Neural cell (in vitro differentiated cells): ENCODE results near the gene HLA-DQA1. TPM values are rescaled to one million over a fixed set of nuclear protein-coding genes. Genes with fewer than 3 reads are reported as not detected.
"Not testable (repeated sequence)": the region's sequence is repeated elsewhere in the genome, so short reads cannot be mapped to it uniquely, and the experiment has no call there.

Experiments
- H2AFZ ChIP-seq: fragments of 200-600, 300-800 bp; sonication (generic), shearing (Covaris generic); 2 replicates; pipeline ENCODE4 v1.6.0; 2014; ENCODE audit warnings: low read depth, mild to moderate bottlenecking, antibody characterized with exemption, low read length, moderate library complexity
- H3F3A ChIP-seq: fragments of 200-600 bp; shearing (Covaris generic); 2 replicates; pipeline ENCODE4 v1.6.1; 2016; ENCODE audit warnings: mild to moderate bottlenecking, moderate library complexity, mixed read lengths, antibody characterized with exemption, low read length; ENCODE audit not compliant: insufficient read depth, poor library complexity, severe bottlenecking
- H3K27ac ChIP-seq: fragments of 200-600, 300-800 bp; sonication (generic), shearing (Covaris generic); 2 replicates; pipeline ENCODE4 v1.5.1; 2014; ENCODE audit warnings: mild to moderate bottlenecking, low read length, moderate library complexity
- H3K27me3 ChIP-seq: fragments of 300-800, 200-600 bp; sonication (generic), shearing (Covaris generic); 2 replicates; pipeline ENCODE4 v1.6.0; 2014; ENCODE audit warnings: mild to moderate bottlenecking, low read depth, low read length, moderate library complexity; ENCODE audit not compliant: insufficient read depth
- H3K36me3 ChIP-seq: fragments of 300-800, 200-600 bp; sonication (generic), shearing (Covaris generic); 2 replicates; pipeline ENCODE4 v1.5.1; 2014; ENCODE audit warnings: mild to moderate bottlenecking, antibody characterized with exemption, low read length, moderate library complexity; ENCODE audit not compliant: insufficient read depth
- H3K4me2 ChIP-seq: fragments of 300-800, 200-600 bp; sonication (generic), shearing (Covaris generic); 2 replicates; pipeline ENCODE4 v1.6.0; 2014; ENCODE audit warnings: mild to moderate bottlenecking, low read length
- H3K4me3 ChIP-seq: fragments of 300-800, 200-600 bp; sonication (generic), shearing (Covaris generic); 2 replicates; pipeline ENCODE4 v1.5.1; 2014; ENCODE audit warnings: mild to moderate bottlenecking, low read length, moderate library complexity
- H3K79me2 ChIP-seq: fragments of 200-600 bp; shearing (Covaris generic); replicated peaks from 2 replicates; pipeline ENCODE4 v1.6.0; 2014; ENCODE audit warnings: mild to moderate bottlenecking, low read length, moderate library complexity; ENCODE audit not compliant: insufficient read depth
- H3K9ac ChIP-seq: fragments of 300-800, 200-600 bp; sonication (generic), shearing (Covaris generic); 2 replicates; pipeline ENCODE4 v1.6.1; 2016; ENCODE audit warnings: mild to moderate bottlenecking, low read length, mixed read lengths
- H3K9me2 ChIP-seq: fragments of 200-600 bp; shearing (Covaris generic); 2 replicates; pipeline ENCODE4 v1.6.1; 2016; ENCODE audit warnings: mild to moderate bottlenecking, low read length, mixed read lengths; ENCODE audit not compliant: insufficient read depth
- H3K9me3 ChIP-seq: fragments of 200-600, 300-800 bp; sonication (generic), shearing (Covaris generic); 2 replicates; pipeline ENCODE4 v1.6.1; 2016; ENCODE audit warnings: mild to moderate bottlenecking, mixed run types, low read length, moderate library complexity, mixed read lengths
- H4K20me1 ChIP-seq: fragments of 200-600 bp; shearing (Covaris generic); 2 replicates; pipeline ENCODE4 v1.6.1; 2016; ENCODE audit warnings: mild to moderate bottlenecking, mixed run types; ENCODE audit not compliant: insufficient read depth
- EP300 ChIP-seq: fragments of 450-650 bp; conservative IDR thresholded peaks from 2 replicates; pipeline ENCODE4 v1.6.1; 2014; ENCODE audit warnings: antibody characterized with exemption, mild to moderate bottlenecking, moderate library complexity; ENCODE audit not compliant: poor library complexity, severe bottlenecking
- EZH2 ChIP-seq: fragments of 200-600, 300-800 bp; shearing (Covaris generic), sonication (generic); IDR thresholded peaks from 2 replicates; pipeline ENCODE4 v1.6.1; 2014; ENCODE audit warnings: antibody characterized with exemption, low read length, borderline replicate concordance, mild to moderate bottlenecking; ENCODE audit not compliant: insufficient read depth, poor library complexity, severe bottlenecking
- MXI1 ChIP-seq: fragments of 450-650 bp; conservative IDR thresholded peaks from 2 replicates; pipeline ENCODE4 v1.6.1; 2014; ENCODE audit warnings: antibody characterized with exemption, mild to moderate bottlenecking; ENCODE audit not compliant: poor library complexity, severe bottlenecking
- POLR2AphosphoS5 ChIP-seq: IDR thresholded peaks from 2 replicates; pipeline ENCODE4 v1.6.1; 2012
- RAD21 ChIP-seq: fragments of 450-650 bp; conservative IDR thresholded peaks from 2 replicates; pipeline ENCODE4 v1.6.1; 2014; ENCODE audit warnings: antibody characterized with exemption, mild to moderate bottlenecking, moderate library complexity
- SMC3 ChIP-seq: fragments of 450-650 bp; conservative IDR thresholded peaks from 2 replicates; pipeline ENCODE4 v1.6.1; 2014; ENCODE audit warnings: antibody characterized with exemption, mild to moderate bottlenecking, moderate library complexity; ENCODE audit not compliant: poor library complexity
- TAF1 ChIP-seq: IDR thresholded peaks from 2 replicates; pipeline ENCODE4 v1.6.1; 2012; ENCODE audit warnings: low read depth
- polyA plus RNA-seq: library from polyadenylated mRNA; depleted of rRNA; stranded (reverse); fragments of >200 nt; gene quantifications from 2 replicates; pipeline ENCODE4 v1.2.3, GENCODE V29; 2014
- TF ChIP-seq, protein P1 (sequence below): fragments of 450-650 bp; IDR thresholded peaks from 2 replicates; pipeline ENCODE4 v1.5.1; 2014; ENCODE audit warnings: antibody characterized with exemption, mild to moderate bottlenecking, moderate library complexity; ENCODE audit not compliant: poor library complexity, severe bottlenecking
- TF ChIP-seq, protein P2 (sequence below): IDR thresholded peaks from 2 replicates; pipeline ENCODE4 v1.6.1; 2012; ENCODE audit warnings: borderline replicate concordance

HLA-DQA1 gene
- polyA plus RNA-seq, 1 donor from 2014 or later, result not detected

DNA sequence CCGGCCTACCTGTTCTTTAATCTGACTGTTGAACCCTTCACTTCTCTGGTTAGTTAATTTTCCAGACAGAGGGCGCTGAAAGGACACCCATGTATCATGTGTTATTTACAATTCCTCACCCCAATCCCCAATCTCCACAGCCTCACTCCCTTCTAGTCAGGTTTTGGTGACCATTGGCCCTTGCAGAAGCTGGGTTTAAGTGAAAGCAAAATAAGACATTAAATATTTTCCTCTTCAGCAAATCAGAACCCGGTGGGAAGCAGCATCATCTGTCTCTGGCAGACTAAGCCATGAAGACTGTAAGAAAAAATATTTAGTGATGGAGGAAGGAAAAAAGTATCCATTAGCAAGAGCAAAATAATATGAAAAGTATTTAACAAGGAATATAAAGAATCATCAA, 9.4 kb upstream of the HLA-DQA1 start:
- no peaks in the 10 kb centered on the region for H3K79me2 ChIP-seq
- TF ChIP-seq RAD21, result no peak
- TF ChIP-seq, protein P1, sequence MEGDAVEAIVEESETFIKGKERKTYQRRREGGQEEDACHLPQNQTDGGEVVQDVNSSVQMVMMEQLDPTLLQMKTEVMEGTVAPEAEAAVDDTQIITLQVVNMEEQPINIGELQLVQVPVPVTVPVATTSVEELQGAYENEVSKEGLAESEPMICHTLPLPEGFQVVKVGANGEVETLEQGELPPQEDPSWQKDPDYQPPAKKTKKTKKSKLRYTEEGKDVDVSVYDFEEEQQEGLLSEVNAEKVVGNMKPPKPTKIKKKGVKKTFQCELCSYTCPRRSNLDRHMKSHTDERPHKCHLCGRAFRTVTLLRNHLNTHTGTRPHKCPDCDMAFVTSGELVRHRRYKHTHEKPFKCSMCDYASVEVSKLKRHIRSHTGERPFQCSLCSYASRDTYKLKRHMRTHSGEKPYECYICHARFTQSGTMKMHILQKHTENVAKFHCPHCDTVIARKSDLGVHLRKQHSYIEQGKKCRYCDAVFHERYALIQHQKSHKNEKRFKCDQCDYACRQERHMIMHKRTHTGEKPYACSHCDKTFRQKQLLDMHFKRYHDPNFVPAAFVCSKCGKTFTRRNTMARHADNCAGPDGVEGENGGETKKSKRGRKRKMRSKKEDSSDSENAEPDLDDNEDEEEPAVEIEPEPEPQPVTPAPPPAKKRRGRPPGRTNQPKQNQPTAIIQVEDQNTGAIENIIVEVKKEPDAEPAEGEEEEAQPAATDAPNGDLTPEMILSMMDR, result no peak
- TF ChIP-seq, protein P2, sequence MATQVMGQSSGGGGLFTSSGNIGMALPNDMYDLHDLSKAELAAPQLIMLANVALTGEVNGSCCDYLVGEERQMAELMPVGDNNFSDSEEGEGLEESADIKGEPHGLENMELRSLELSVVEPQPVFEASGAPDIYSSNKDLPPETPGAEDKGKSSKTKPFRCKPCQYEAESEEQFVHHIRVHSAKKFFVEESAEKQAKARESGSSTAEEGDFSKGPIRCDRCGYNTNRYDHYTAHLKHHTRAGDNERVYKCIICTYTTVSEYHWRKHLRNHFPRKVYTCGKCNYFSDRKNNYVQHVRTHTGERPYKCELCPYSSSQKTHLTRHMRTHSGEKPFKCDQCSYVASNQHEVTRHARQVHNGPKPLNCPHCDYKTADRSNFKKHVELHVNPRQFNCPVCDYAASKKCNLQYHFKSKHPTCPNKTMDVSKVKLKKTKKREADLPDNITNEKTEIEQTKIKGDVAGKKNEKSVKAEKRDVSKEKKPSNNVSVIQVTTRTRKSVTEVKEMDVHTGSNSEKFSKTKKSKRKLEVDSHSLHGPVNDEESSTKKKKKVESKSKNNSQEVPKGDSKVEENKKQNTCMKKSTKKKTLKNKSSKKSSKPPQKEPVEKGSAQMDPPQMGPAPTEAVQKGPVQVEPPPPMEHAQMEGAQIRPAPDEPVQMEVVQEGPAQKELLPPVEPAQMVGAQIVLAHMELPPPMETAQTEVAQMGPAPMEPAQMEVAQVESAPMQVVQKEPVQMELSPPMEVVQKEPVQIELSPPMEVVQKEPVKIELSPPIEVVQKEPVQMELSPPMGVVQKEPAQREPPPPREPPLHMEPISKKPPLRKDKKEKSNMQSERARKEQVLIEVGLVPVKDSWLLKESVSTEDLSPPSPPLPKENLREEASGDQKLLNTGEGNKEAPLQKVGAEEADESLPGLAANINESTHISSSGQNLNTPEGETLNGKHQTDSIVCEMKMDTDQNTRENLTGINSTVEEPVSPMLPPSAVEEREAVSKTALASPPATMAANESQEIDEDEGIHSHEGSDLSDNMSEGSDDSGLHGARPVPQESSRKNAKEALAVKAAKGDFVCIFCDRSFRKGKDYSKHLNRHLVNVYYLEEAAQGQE, result no peak
- no peak for TF ChIP-seq TAF1
- no peak for TF ChIP-seq SMC3
- TF ChIP-seq EZH2, result no peak
- no peak for TF ChIP-seq MXI1
- TF ChIP-seq EP300, result no peak
- no peak for TF ChIP-seq POLR2AphosphoS5
- no peak overlapping the region for H3K27ac ChIP-seq
- H3K4me3 ChIP-seq, result no peak overlapping the region
- H3K4me2 ChIP-seq, result no peak overlapping the region
- H3K9me3 ChIP-seq, result no peaks in the 10 kb centered on the region
- H3K9ac ChIP-seq, result no peak overlapping the region
- H3K9me2 ChIP-seq, result no peaks in the 10 kb centered on the region
- no peaks in the 10 kb centered on the region for H3K27me3 ChIP-seq
- H3K36me3 ChIP-seq, result no peaks in the 10 kb centered on the region
- no peaks in the 10 kb centered on the region for H4K20me1 ChIP-seq
- no peaks in the 10 kb centered on the region for H3F3A ChIP-seq
- no peak overlapping the region for H2AFZ ChIP-seq

DNA sequence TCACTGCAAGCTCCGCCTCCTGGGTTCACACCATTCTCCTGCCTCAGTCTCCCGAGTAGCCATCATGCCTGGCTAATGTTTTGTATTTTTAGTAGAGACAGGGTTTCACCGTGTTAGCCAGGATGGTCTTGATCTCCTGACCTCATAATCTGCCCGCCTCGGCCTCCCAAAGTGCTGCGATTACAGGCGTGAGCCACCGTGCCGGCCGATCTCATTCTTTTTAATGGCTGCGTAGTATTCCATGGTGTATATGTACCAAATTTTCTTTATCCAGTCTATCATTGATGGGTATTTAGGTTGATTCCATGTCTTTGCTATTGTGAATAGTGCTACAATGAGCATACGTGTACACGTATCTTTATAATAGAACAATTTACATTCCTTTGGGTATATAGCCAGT, 7.4 kb upstream of the HLA-DQA1 start:
- H3K9ac ChIP-seq, H3K4me2 ChIP-seq, H2AFZ ChIP-seq, H3K79me2 ChIP-seq, H3K9me3 ChIP-seq, H4K20me1 ChIP-seq, H3K27me3 ChIP-seq, H3K4me3 ChIP-seq, H3F3A ChIP-seq, H3K36me3 ChIP-seq, H3K27ac ChIP-seq, H3K9me2 ChIP-seq: not testable (repeated sequence)

DNA sequence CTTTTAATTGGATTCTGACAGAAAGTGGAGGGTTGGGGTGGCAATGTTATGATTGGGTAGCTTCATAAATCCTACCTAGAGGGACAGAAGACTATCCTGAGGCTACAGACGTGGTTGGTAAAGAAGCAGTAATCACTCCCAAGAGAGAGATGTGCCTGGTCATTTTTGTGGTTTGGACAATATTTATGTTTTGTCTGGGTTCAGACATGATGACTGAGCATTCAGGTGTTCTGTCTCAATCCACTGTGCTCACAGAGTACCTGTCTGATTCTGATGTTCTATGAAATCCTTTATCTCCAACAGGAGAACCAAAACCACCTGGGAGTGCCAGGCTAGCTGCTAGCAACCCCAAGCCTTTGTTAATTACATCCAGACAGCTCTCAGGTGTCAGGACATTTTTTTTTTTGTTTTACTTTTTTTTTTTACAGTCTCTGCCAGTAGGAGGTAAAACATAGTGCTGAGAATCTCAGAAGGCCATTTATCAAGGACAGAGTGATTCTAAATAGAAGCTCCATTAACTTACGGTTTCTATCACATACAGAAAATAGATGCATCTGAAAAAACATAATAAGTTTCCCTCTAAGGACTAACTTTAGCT, 1.6 kb upstream of the HLA-DQA1 start:
- Histone ChIP-seq H3K9me2 (no peaks in the 10 kb centered on the region), H2AFZ (no peak overlapping the region), H3K27ac (no peak overlapping the region), H3K9me3 (no peaks in the 10 kb centered on the region), H3K27me3 (no peaks in the 10 kb centered on the region), H3K36me3 (no peaks in the 10 kb centered on the region), H3K4me2 (no peak overlapping the region), H3F3A (no peaks in the 10 kb centered on the region), H3K9ac (no peak overlapping the region), H3K4me3 (no peak overlapping the region), H3K79me2 (no peaks in the 10 kb centered on the region), H4K20me1 (no peaks in the 10 kb centered on the region)
- TF ChIP-seq EZH2, result no peak
- no peak for TF ChIP-seq SMC3
- no peak for TF ChIP-seq EP300
- TF ChIP-seq POLR2AphosphoS5, result no peak
- TF ChIP-seq RAD21, result no peak
- no peak for TF ChIP-seq MXI1
- no peak for TF ChIP-seq TAF1
- TF ChIP-seq, protein P2, result no peak
- TF ChIP-seq, protein P1, result no peak
